ENCODE measurements around the gene FAM72A. TPM values are rescaled to one million over a fixed set of nuclear protein-coding genes. Genes with fewer than 3 reads are reported as not detected.

Gene FAM72A
- total RNA-seq, 1 donor from 2014 or later = 1.5 TPM

Other genes with a start within 250 kb of the FAM72A start
- gene RAB7B, start 199.4 kb downstream of the FAM72A start, total RNA-seq (ENCODE audit: unreplicated experiment) = not detected
- not detected for gene CTSE, start 178.9 kb downstream of the FAM72A start, total RNA-seq (ENCODE audit: unreplicated experiment)
- not detected for gene RHEX, start 149.7 kb downstream of the FAM72A start, total RNA-seq (ENCODE audit: unreplicated experiment)
- not detected for gene AVPR1B, start 85.5 kb downstream of the FAM72A start, total RNA-seq (ENCODE audit: unreplicated experiment)
- gene SRGAP2, start 702 bp upstream of the FAM72A start, total RNA-seq (ENCODE audit: unreplicated experiment) = 22.8 TPM

All from glutamatergic neuron (in vitro differentiated cells).